Stimulated activated CD4-positive, alpha-beta T cell treated with anti-CD3 and anti-CD28 coated beads, TNF-alpha, amount 100 ng/mL, for 4 hours (primary cell): ENCODE data around the gene PLEKHB2.
"Not testable (repeated sequence)": the region's sequence is repeated elsewhere in the genome, so short reads cannot be mapped to it uniquely, and the experiment has no call there.

Source experiments
- DNase-seq, 3 experiments: peaks; one replicate each; pipeline ENCODE4 v3.0.0-alpha.2; 2020; ENCODE audit warnings: low read depth in 3 of 3

Gene PLEKHB2

DNA sequence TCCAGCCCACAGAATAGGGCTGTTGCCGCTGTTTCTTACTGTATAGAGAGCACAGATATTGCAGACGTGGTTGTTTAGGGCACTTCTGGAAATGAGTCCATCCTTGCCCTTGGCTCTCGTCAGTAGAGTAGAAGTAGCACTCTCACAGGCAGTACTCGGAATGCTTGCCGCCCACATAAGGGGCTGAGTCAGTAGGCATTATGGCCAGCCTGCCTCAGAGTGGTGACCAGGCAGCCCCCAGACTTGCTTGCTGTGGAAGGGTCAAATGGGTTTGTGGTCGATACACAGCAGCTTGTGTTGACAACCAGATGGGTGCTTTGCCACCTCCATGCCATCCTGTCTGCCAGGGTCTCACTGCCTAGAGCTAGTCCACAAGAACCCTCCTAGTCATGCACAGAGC lies 38.7 kb downstream of the PLEKHB2 start:
- DNase-seq = no peak

DNA sequence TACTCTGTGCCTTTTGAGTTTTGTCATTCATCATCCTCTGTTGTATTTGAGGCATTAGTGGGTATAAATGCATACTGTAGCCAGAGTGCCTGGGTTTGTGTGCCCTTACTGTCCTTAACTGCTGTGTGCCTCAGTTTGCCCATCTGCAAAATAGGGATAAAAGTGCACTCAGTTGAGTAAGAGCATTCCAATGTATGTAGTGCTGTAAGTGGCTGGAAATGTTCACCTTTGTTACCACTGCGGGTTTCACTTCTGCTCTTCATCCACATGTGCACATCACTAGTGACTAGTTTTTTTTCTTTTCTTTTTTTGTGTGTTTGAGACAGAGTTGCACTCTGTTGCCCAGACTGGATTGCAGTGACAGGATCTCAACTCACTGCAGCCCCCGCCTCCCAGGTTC lies 39.9 kb downstream of the PLEKHB2 start:
- DNase-seq = no peak

DNA sequence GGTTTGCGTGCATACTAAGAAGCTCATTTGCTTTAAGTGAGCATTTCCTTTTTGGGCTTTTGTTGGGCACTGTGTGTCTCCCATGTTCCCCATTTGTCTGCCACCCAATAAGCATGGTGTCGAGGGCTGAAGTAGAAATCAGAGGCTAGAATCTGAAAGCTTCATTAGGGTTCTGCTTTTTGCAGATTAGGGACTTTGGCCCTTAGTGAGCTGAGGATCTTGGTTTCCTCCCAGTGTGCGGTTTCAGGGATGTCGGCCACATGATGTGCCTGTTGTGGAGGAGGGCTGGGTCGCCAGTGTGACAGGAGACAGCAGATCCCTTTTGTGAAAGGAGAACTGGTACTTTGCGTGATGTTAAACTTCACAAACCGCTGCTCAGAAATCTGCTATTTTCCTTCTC lies 41.1 kb downstream of the PLEKHB2 start:
- no peak for DNase-seq

DNA sequence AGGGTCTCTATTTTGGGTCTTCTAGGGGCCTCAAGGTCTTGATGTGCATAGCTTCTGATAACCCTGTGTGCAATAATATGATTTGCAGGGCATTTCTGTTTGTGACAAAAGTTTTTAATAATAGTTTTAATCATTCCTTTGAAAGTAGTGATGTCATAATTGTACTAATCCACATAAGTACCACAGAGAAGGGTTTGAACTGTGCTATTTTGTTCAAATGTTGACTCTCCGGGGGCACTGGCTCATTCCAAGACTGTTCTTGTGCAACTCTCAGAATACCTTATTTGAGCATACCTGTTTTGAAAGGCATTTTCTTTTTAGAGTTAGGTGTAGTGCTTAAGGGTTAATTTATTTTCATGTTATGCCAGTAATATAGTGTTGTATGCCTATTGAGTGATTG lies 41.6 kb downstream of the PLEKHB2 start:
- DNase-seq = no peak

DNA sequence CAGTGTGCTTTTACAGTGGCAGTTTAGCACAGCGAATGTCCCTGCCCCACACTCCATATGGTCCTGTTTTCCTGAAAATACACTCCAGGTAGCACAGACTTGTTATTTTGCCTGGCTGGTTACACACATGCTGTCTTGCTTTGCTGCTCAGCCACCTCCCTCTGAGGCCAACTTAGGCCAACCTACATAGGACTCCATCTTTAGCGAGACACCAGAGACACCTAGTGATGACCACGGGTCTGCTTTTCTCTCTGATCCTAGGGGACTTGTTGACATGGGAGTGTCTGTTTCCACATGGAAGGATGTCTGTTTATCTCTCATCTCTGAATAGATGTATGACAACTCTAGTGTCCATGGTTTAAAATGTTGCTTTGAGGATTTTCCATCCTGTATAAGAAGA lies 43.3 kb downstream of the PLEKHB2 start:
- DNase-seq = no peak

DNA sequence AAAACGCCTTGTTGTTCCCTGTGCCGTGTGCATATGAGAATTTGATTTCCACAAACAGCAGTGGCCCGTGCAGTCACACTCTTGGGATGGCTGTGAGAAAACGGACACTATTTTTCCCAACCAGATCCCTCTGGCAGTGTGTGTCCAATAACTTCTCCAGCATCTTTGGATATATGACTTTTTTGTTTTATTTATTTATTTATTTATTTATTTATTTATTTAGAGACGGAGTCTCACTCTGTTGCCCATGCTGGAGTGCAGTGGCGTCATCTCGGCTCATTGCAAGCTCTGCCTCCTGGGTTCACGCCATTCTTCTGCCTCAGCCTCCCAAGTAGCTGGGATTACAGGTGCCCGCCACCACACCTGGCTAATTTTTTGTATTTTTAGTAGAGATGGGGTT lies 45.0 kb downstream of the PLEKHB2 start:
- DNase-seq = not testable (repeated sequence)

DNA sequence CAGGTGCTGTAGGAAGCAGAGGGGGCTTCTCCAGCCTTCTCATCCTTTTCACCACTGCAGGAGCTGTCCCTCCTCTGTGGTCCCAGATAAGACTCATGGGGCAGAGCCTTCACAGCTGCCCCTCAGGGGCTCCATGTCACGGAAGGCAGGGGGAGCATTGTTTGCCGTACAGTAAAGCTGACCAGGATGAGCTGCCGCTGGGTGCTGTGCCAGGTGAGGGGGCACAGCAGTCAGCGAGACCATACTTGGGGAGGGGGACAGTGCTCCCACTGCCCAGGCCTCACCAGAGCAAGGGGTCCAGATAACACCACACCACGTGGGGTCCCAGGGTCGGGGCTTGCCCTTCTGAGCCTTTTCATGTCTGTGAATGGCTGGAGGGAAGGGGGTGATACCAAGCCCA lies 46.3 kb downstream of the PLEKHB2 start:
- DNase-seq = no peak

DNA sequence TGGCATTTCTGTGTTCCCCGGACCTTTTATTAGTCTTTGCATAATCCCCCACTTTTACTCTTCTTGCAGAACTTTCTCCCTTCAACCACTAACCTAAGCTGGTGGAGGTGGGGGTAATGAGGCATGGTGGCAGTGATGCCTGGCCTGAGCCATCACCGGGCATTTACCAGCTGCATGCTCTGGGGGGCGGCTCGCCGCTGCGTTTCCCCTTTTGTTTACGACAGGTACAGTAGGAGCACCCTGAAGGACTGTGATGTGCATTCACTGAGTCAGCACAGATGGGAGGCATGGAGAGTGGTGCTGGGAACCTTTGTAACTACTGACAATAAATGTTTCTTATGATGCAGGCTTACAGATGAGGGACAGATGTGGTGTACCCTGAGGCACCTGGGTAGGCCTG lies 46.9 kb downstream of the PLEKHB2 start:
- no peak for DNase-seq

DNA sequence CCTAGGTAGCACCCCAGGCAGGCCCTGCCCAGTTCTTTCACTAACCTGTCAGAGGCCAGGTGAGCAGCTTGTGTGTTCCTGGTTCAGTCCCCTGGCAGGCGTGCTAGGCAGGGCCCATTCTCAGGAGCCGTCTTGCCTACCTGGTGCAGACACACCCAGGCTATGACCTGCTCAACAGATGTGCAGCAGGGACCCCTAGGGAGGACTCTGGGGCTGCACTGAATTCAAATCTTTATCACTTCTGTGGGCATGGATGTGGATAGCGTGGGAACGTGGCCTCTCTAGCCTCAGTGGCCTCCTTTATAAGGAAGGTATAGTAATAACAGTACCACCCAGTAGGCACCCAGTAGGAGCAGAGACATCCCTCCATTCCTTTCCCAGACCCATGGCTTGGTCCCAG lies 48.4 kb downstream of the PLEKHB2 start:
- DNase-seq = no peak

DNA sequence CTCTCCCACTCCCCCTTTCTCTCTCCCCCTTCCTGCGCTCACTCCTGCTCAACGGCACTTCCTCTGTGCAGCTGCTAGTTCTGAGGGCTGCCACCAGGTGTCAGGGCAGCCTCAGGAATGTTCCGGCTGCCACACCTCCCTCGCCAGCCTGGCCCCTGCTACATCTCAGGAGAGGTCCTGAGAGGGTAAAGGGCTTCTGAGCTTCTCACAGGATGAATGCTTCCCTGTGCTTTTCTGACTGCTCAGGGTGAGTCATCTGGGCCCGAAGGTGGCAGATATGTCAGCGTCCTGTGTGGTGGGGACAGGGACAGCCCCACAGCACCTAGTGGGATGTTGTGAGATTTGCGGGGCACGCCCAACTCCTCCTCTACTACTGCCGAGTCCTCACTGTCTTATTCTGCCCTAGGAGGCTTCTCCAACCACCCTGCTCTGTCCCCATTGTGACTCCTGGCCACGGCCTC lies 49.0 kb downstream of the PLEKHB2 start:
- DNase-seq = peak; percentile 44 to 48 (median 47)

DNA sequence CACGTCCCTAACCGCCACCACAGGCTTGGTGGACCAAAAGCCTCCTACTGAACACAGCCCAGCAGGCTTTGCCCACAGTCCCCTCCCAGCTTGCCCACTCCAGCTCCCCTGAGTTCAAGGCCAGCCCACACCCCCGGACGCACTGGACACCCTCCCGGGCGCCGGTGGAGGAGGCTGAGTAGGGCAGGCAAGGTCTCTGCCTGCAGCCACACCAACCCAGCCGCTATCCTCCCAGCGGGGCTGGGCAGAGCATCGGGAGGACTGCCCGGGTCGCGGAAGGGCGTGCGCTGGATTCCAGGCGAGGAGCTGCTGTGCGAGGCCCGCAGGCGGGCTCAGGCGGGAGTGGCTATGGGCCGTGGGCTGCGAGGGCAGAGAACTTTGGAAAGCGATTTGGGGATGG lies 49.5 kb downstream of the PLEKHB2 start:
- DNase-seq = no peak

DNA sequence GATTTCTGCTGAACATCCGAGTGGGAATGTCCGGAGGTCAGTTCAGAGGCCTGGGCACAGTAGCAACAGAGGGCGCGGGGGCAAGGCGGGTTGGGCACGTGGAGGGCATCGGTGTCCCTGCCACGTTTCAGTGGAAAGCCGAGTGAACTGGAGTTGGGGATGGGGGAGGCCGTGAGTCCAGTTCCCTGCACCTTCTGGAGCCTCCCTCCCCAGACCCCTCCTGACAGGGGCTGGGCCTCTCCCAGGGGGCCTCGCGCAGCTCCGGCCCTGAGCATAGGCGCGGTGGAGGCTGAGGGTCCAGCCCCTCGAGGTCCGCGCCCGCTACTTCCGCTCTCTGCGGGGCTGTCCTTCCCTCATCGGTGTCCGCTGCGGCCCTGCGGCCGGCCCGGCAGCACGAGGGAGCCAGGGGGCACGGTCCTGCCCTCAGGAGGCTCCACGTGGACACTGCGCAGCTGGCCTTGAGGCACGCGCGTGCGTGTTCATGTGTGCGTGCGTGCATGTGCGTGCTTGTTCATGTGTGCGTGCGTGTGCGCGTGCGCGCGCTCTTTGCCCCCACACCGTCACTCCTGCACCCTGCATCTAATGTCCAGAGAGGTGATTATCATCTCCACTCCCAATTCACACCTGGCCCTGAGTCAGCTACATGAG lies 50.2 kb downstream of the PLEKHB2 start:
- DNase-seq = no peak

DNA sequence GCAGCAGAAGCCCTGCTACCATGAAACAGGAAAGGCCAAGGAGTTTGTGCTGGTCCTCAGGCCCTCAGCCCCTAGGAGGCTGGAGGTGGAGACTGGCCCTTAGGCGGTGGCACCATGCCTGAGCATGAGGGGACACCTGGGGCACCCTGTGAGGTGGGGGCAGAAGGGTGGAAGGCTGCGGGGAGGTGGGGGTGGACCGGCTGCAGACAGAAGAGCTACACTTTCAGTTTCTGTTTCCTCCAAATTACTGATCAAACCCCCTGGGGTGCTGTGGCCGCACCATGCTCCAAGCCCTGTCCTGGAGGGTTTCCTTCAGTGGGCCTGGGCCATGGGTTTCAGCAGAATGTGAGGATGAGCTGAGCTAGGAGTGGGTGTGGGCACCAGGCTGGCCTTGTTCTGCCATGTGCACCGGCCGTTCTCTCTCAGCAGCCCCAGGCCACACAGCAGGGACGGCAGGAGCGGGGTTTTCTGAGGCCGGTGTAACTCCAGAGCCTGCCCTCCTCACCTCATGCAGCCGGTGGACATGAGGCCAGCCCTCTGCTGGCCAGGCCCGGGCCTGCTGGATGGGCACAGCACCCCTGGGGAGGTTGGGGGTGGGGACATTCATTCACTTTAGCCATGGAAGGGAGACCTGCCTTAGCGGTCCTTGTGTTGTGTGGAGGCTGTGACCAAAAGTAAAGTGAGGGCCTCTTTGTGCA lies 51.5 kb downstream of the PLEKHB2 start:
- DNase-seq = no peak

DNA sequence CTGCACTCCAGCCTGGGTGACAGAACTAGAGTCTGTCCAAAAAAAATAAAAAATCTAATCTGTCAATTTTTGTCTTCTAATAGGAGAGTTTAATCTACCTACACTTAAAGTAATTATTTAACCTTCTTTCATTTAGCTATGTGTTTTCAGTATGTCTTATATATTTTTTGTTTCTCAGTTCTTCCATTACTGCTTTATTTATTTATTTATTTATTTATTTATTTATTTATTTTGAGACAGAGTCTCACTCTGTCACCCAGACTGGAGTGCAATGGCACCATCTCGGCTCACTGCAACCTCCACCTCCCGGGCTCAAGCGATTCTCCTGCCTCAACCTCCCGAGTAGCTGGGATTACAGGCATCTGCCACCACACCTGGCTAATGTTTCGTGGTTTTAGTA lies 60.4 kb downstream of the PLEKHB2 start:
- not testable (repeated sequence) for DNase-seq

DNA sequence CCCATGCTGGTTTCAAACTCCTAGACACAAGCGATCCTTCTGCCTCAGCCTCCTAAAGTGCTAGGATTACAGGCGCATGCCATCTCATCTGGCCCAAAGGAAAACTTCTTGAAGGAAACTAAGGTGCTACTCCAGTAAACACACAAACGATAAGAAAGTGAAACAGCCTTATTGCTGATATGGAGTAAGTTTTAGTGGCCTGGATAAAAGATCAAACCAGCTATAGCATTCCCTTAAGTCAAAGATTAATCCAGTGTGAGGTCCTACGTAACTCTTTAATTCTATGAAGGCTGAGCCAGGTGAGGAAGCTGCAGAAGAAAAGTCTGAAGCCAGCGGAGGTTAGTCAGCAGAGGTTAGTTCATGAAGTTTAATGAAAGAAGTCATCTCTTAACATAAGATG lies 63.4 kb downstream of the PLEKHB2 start:
- no peak for DNase-seq

DNA sequence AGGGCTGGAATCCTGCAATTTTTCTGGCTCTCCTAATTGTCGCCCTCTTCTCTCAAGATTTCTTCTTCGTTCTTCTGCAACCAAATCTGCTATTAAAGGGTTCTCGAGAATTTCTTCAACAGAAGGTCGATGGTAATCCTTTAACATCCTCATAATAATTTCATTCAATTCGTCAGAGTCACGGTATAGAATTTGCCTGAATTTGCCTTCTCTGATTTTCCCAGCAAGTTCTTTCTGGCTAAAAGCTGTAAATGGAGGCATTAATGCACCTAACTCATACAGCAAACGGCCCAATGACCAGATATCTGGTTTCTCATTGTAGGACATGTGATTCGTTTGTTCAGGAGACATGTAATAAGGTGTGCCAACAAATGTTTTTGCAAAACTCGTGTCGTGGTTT lies 72.9 kb downstream of the PLEKHB2 start:
- DNase-seq = not testable (repeated sequence)

DNA sequence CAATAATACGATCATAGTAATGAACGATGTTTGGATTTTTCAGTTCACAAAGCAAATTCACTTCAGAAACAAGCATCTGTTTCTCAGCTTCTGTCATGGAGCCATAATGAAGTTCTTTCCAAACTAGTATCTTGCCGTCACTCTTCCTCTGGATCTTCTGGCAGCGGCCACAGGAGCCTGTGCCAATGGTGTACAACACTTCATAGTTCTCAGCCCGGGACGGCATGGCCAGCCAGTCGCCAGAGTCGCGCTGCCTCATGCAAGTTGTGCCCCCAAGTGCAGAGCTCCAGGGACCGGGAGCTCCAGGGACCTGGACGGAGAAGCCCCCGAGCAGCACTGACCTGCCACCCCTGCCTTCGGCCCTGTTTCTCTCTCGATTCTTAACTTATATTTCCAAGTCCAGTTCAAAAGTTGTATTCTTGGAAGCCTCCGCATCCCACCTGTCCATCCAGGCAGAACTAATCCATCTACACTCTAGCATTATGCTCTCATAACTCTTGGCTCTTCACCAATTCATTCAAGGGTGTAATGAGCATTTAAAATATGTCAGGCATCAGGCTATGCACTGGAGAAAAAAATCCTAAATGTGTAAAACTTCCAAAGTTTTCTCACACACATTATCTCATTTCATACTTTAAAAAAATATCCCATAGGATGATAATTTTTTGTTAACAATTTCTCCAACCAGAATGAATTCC lies 73.7 kb downstream of the PLEKHB2 start:
- not testable (repeated sequence) for DNase-seq

DNA sequence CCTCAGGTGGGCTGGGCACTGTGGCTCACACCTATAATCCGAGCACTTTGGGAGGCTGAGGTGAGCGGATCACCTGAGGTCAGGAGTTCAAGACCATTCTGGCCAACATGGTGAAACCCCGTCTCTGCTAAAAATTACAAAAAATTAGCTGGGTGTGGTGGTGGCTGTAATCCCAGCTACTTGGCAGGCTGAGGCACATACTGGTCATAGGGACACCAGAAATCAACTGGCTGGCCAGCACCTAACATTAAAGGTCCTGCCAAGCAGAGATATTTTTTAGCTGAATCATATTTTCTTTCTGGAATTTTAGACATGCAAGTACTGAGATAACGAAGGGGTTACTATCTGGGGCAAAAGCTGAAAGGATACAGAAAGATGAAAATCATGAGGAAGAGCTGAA lies 76.3 kb downstream of the PLEKHB2 start:
- DNase-seq = not testable (repeated sequence)

DNA sequence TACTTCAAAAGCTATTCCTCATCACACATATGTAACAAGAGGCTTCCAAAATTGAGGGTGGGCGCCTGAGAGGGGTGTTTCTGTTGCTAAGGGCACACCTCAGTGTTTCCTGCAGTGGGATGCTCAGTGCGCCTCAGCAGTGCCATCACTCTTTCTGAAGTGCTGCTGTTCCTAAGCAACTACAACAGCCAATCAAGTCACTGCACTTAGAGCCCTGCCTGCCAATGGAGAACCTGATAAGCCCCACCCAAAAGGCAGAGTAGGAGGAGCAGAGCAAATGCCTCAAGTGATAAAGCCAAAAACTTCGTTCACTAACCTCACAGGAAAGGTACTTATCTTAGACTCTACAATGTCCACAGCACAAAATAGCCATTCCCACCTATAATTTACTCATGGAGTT lies 88.3 kb downstream of the PLEKHB2 start:
- not testable (repeated sequence) for DNase-seq

DNA sequence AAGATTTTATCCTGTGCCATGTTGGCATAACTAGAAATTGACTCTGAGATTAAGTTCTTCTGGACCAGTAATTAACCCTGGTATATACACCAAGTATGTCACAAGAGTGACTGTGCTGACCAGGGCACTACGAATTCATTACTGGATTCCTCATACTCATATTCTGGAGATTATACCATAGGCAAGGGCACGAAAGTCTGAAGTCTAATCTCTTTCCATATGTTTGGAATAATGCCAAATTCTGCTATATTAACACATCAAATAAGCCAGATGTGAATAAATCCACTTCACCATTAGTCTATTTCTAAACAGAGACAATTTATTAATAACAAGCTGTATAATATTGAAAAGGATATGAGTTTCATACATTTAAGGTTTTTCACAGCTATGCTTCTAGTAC lies 91.0 kb downstream of the PLEKHB2 start:
- DNase-seq = not testable (repeated sequence)
